Spleen (tissue), 7 donors: ENCODE data around the gene BOLA1.

Source experiments
- POLR2A ChIP-seq, 3 donors: fragments of 450-650 bp; IDR thresholded peaks; one replicate each; pipeline ENCODE4 v1.5.1; 2017; ENCODE audit warnings: antibody characterized with exemption in 3 of 3, mild to moderate bottlenecking in 1 of 3
- POLR2AphosphoS5 ChIP-seq, 3 donors: sonication (generic); formaldehyde crosslinking; IDR thresholded peaks; one replicate each; pipeline ENCODE4 v1.5.1; 2017; ENCODE audit warnings: antibody characterized with exemption in 3 of 3
- TF ChIP-seq, protein P1 (sequence below), 11 experiments: fragments of 200-600 bp in 7 of 11; fragments of 450-650 bp in 4 of 11; sonication (generic) in 4 of 11; IDR thresholded peaks in 8 of 11; conservative IDR thresholded peaks in 3 of 11; 1 replicate in 7 of 11; 2 replicates in 4 of 11; pipeline versions ENCODE4 v1.4.0 to v1.8.0; 2016 to 2021; ENCODE audit warnings: antibody characterized with exemption in 11 of 11, inconsistent platforms in 4 of 11, mild to moderate bottlenecking in 1 of 11
- donor health status: DM: no; HTN: no; CAD: no; lungs with moderate emphysema.
- donor health status: DM: no; HTN: no; CAD: no.
- donor health status: DM: no; HTN: no; CAD: no.

DNA sequence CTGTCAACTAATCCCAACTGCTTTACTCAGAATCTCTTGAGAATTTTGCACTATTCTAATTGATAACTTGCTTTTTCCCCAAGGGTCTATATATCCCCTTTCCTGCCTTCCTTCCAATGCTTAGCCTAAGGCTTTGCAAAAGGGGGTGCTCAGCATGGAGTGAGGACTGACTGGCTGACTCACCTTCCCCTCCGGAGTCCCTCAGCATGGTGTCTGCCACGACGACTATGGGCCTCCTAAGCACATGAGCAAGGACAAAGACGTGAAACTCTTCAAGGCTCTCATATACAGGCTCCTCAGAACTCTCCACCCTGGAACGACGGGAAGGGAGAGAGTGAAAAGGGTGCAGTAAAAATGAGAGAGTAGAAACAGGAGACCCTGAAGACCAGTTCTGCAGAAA lies 50.5 kb downstream of the BOLA1 start:
- TF ChIP-seq POLR2A (IDR thresholded peaks at IDR 0.05), result no peak
- TF ChIP-seq, protein P1, sequence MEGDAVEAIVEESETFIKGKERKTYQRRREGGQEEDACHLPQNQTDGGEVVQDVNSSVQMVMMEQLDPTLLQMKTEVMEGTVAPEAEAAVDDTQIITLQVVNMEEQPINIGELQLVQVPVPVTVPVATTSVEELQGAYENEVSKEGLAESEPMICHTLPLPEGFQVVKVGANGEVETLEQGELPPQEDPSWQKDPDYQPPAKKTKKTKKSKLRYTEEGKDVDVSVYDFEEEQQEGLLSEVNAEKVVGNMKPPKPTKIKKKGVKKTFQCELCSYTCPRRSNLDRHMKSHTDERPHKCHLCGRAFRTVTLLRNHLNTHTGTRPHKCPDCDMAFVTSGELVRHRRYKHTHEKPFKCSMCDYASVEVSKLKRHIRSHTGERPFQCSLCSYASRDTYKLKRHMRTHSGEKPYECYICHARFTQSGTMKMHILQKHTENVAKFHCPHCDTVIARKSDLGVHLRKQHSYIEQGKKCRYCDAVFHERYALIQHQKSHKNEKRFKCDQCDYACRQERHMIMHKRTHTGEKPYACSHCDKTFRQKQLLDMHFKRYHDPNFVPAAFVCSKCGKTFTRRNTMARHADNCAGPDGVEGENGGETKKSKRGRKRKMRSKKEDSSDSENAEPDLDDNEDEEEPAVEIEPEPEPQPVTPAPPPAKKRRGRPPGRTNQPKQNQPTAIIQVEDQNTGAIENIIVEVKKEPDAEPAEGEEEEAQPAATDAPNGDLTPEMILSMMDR (IDR thresholded peaks at IDR 0.05 in 8 of 11, conservative IDR thresholded peaks at IDR 0.05 in 3 of 11), result no peak
- no peak for TF ChIP-seq POLR2AphosphoS5 (IDR thresholded peaks at IDR 0.05)
